ENCODE measurements around the gene NAE1.

- TF ChIP-seq CTCF (IDR thresholded peaks at IDR 0.05) (peak; percentile 91 to 100 (median 98)), POLR2A (IDR thresholded peaks at IDR 0.05) (peak; percentile 85 to 87 (median 85))
Observed at GRCh38 chr16:66830422-66831404, at the start of gene NAE1.

Data from body of pancreas (tissue), 4 donors.